HG03469 (cell line): ENCODE data around the gene TMEM123.
"Not testable (repeated sequence)": the region's sequence is repeated elsewhere in the genome, so short reads cannot be mapped to it uniquely, and the experiment has no call there.

Source experiments
- ATAC-seq: cut with Tn5 transposase; IDR thresholded peaks from one replicate; pipeline ENCODE4 v1.9.1; 2021; ENCODE audit warnings: mild to moderate bottlenecking, moderate library complexity, moderate number of reproducible peaks; ENCODE audit not compliant: unreplicated experiment

TMEM123 gene

GRCh38 chr11:102374633-102375424 lies 77.7 kb downstream of the TMEM123 start:
- ATAC-seq, result not testable (repeated sequence)

GRCh38 chr11:102368472-102368871 lies 84.1 kb downstream of the TMEM123 start:
- peak; percentile 100 for ATAC-seq

- ATAC-seq, result no peak
Observed at GRCh38 chr11:102367364-102367763, 85.2 kb downstream of the TMEM123 start.

GRCh38 chr11:102364991-102365390 lies 87.6 kb downstream of the TMEM123 start:
- no peak for ATAC-seq

GRCh38 chr11:102361086-102362031 lies 91.2 kb downstream of the TMEM123 start:
- ATAC-seq, result peak; percentile 97

- no peak for ATAC-seq
Observed at GRCh38 chr11:102360681-102361080, 91.9 kb downstream of the TMEM123 start.

- no peak for ATAC-seq
Observed at GRCh38 chr11:102359372-102359771, 93.2 kb downstream of the TMEM123 start.

- no peak for ATAC-seq
Observed at GRCh38 chr11:102357116-102357515, 95.4 kb downstream of the TMEM123 start.

- no peak for ATAC-seq
Observed at GRCh38 chr11:102347462-102348370, 104.8 kb downstream of the TMEM123 start.

- peak; percentile 82 for ATAC-seq
Observed at GRCh38 chr11:102346748-102347461, 105.7 kb downstream of the TMEM123 start, which contains the start of gene BIRC2. BIRC2 (plus strand) TSS chr11:102347214; CDS start chr11:102349855, 2,641 bp downstream.

GRCh38 chr11:102346456-102346747 lies 106.2 kb downstream of the TMEM123 start:
- no peak for ATAC-seq
